Esophagus (tissue), 2 donors: ENCODE measurements around the gene CDRT4. TPM values are rescaled to one million over a fixed set of nuclear protein-coding genes. Genes with fewer than 3 reads are reported as not detected.

Experiments used
- H3K27ac ChIP-seq, 2 donors: one replicate each; pipeline ENCODE4 v1.5.1; 2013; ENCODE audit warnings: low read depth in 2 of 2, mild to moderate bottlenecking in 2 of 2, inconsistent platforms in 1 of 2, low read length in 1 of 2, moderate library complexity in 1 of 2
- H3K27me3 ChIP-seq, 2 donors: one replicate each; pipeline ENCODE4 v1.6.1; 2013; ENCODE audit warnings: low read length in 2 of 2, control low read depth in 1 of 2, mild to moderate bottlenecking in 1 of 2; ENCODE audit not compliant: insufficient read depth in 2 of 2, control insufficient read depth in 1 of 2
- H3K36me3 ChIP-seq, 2 donors: one replicate each; pipeline ENCODE4 v1.6.1; 2013; ENCODE audit warnings: low read length in 1 of 2; ENCODE audit not compliant: control insufficient read depth in 2 of 2, insufficient read depth in 2 of 2
- H3K4me1 ChIP-seq, 2 donors: one replicate each; pipeline ENCODE4 v1.6.1; 2013; ENCODE audit warnings: low read length in 1 of 2; ENCODE audit not compliant: control insufficient read depth in 2 of 2, insufficient read depth in 2 of 2
- H3K4me3 ChIP-seq, 2 donors: one replicate each; pipeline ENCODE4 v1.5.1; 2013; ENCODE audit warnings: low read length in 2 of 2, mild to moderate bottlenecking in 2 of 2, low read depth in 1 of 2, moderate library complexity in 1 of 2
- H3K9me3 ChIP-seq, 2 donors: one replicate each; pipeline ENCODE4 v1.6.1; 2013; ENCODE audit warnings: mild to moderate bottlenecking in 2 of 2, low read depth in 1 of 2, low read length in 1 of 2, moderate library complexity in 1 of 2; ENCODE audit not compliant: control insufficient read depth in 2 of 2, insufficient read depth in 1 of 2
- WGBS, 2 donors: extraction: QIAGEN DNeasy Blood & Tissue Kit; methylation state at CpG; one replicate each; pipeline ENCODE4 v1.1.7; 2013; 5-methylcytosine and 5-hydroxymethylcytosine counted together
- polyA plus RNA-seq, 2 donors: library from polyadenylated mRNA; stranded (reverse); fragments of 200-250 nt; gene quantifications; one replicate each; pipeline ENCODE4 v1.2.3, GENCODE V29; 2013
- donor health status: healthy with polysubstance abuse.
- donor health status: Bipolar disorder and iron deficiency.

CDRT4 gene
- 10 to 100 TPM in 1 of 2 donors, 1 to 10 TPM in 1; 2.8 to 11.3 TPM for polyA plus RNA-seq

DNA sequence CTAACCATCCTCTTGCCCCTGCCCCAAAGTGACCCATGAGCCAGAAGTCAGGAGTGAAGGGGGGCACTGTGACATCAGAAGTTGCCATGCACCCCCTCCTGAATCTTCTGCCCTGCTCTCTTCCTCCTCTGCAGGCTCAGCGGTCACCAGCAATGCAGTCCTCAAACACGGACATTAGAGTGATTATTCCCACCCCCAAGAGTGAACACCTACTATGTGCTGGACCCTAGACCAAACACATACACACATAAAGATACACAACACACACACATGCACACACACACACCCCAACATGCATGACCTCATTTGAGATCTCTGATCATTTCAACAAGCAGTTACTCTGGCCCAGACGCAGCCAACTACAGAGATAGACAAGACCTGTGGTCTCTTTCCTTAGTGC is at the start of gene CDRT4:
TSS of gene CDRT4 (minus strand) at position 30 of the 400 bp plus-strand sequence. CDS start 27,383 bp downstream, outside the sequence.
- Histone ChIP-seq H3K27ac (no peak within 1 kb of the TSS), H3K9me3 (no peaks in the 10 kb centered on the region), H3K4me3 (no peak within 1 kb of the TSS), H3K27me3 (no peaks in the 10 kb centered on the region), H3K36me3 (no peaks in the 10 kb centered on the region), H3K4me1 (peaks cover 0 to 10% of the 10 kb centered on the region in 2 donors)
- 90 to 91% methylated on average over 3 of the region's 3 CpGs for whole genome bisulfite sequencing, 2 donors

DNA sequence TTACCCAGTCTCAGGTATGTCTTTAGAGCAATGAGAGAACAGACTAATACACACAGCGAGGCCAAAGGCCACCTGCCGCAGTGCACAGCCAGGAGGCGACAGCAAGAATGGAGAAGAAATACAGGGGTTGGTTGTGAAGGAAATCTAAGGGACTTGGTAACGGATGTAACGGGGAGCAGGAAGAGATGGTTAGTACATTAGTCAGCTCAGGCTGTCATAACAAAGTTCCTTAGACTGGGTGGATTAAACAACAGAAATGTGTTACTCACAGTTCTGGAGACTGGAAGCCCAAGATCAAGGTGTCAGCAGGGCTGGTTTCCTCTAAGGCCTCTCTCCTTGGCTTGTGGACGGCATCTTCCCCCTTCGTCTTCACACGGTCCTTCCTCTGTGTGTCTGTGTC is 48.7 kb upstream of the CDRT4 start:
- Histone ChIP-seq H3K9me3 (no peaks in the 10 kb centered on the region), H3K4me3 (no peak overlapping the region), H3K27ac (no peak overlapping the region), H3K36me3 (peaks cover 2 to 3% of the 10 kb centered on the region in 2 donors), H3K4me1 (no peaks in the 10 kb centered on the region), H3K27me3 (no peaks in the 10 kb centered on the region)
- 90 to 91% methylated on average over 8 of the region's 8 CpGs for WGBS, 2 donors

DNA sequence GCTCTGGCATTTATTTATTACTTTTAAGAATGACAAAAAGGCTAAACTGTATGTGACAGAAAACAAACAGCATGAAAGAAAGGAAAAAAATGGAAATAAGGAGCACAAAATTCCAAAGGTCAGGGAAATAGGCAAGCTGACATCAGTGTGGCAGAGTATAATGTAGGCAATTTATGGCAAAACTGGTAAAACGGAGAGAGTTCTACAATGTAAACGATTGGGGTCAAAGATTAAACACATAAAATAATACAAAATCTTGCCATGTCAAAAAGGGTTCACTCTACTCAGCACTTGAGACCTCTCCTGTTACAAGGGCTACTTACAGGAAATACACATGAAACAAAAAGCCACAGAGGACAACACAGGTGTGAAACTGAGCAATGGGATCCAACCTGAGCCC is 47.0 kb upstream of the CDRT4 start:
- 52 to 67% methylated on average over 2 of the region's 2 CpGs for WGBS, 2 donors
- Histone ChIP-seq H3K9me3 (no peaks in the 10 kb centered on the region), H3K27ac (no peak overlapping the region), H3K4me3 (no peak overlapping the region), H3K4me1 (no peaks in the 10 kb centered on the region), H3K27me3 (no peaks in the 10 kb centered on the region), H3K36me3 (peaks cover 2 to 3% of the 10 kb centered on the region in 2 donors)

DNA sequence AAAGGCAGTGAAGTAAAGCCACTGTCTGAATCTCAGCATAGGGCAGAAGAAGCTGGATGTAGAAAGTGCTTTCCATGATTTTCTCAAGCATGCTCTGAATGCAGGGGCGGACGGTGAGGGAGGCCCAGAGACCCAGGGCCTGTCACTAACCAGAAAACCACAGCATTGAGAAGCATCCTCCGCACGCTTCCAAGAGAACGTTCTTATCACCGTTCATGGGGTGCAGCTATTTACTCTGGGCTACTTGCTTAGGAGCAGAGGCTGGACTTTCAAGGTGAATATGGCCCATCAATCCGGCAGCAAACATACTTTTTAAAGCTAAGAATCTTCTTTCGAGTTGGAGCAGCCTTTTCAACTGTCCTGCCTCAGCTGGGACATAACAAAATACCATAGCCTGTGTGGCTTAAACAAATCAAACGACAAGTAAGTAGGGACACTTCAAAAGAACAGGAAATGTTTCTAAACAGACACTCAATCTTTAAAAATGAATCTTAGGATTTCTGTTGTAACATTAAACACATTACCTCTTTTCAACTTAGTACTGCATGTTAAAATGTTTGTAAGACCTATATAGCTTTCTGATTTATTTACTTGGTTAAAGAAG is 46.5 kb upstream of the CDRT4 start:
- Histone ChIP-seq H3K36me3 (peaks cover 2 to 3% of the 10 kb centered on the region in 2 donors), H3K27me3 (no peaks in the 10 kb centered on the region), H3K4me3 (no peak overlapping the region)

DNA sequence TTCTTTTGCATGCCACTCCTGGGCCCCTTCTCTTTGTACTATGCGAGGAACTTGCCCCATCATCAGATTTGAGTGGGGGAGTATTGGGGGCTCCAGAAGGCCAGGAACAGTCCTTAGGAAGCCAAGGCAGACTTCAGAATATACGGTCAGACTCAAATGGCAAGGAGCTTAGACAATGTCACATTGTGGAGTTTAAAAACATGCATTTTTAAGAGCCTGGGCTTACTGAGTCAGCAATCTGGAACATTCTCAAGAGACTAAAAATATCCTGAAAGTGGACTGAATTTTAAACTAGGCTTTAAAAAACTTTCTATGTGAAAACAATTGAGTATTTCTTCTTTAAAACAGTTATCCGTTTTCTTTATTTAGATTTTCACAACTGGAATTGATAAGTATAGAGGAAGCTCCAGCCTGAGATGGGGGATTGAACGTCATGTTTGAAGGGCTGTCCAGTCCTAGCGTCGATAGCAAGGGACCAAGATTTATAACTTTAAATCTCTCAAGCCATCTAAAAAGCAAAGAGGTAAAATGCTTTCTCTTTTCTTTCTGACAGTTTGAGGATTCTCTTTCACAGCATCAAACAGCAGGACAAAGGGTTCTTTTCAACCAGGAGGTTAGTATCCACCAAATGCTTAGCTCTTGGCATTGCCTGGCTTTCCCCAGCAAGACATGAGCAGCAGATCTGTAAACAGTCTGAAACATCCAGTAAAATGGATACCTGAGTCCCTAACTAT is 45.8 kb upstream of the CDRT4 start:
- H3K36me3 ChIP-seq: peaks cover 2 to 3% of the 10 kb centered on the region in 2 donors
- WGBS, 2 donors: 65 to 71% methylated on average over 6 of the region's 6 CpGs
- H3K9me3 ChIP-seq: no peaks in the 10 kb centered on the region
- no peak overlapping the region for H3K27ac ChIP-seq
- no peak overlapping the region for H3K4me3 ChIP-seq
- no peaks in the 10 kb centered on the region for H3K4me1 ChIP-seq
- no peaks in the 10 kb centered on the region for H3K27me3 ChIP-seq

More for the DNA sequence above, 46.5 kb upstream of the CDRT4 start:
- no peaks in the 10 kb centered on the region for H3K9me3 ChIP-seq
- peak overlapping the region in 1 of 2 donors; percentile 47 for H3K27ac ChIP-seq
- H3K4me1 ChIP-seq: no peaks in the 10 kb centered on the region
- WGBS, 2 donors: 66 to 75% methylated on average over 9 of the region's 9 CpGs

DNA sequence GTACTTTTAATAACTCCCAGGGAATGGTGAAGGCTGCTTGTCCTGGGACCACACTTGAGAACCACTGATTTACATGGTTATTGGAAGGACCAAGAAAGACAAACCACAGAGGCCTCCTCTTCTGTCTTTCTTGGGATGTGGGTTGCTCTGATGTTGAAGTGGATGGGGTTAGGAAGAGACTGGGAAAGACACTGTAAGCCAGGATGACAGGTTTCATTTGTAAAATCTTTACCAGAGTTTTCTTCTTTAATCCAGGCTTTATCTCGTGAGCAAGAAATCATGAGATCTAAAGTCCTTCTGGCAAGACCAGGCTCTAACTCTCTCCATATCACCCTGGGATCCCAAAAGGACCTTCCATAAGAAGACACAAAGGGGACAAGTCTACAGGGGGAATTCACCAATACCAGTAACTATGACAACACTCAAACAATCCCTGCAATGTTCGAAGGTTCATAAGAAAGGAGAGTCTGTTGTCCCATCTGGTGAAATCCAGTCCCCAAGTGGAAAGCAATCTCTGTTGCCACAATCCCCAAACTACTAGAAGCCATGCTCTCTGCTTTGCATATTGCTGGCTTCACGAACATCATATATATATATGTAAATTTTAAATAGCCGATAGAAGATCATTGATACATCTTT is 44.8 kb upstream of the CDRT4 start:
- Histone ChIP-seq H3K27ac (no peak overlapping the region), H3K27me3 (no peaks in the 10 kb centered on the region), H3K9me3 (no peaks in the 10 kb centered on the region), H3K4me1 (no peaks in the 10 kb centered on the region), H3K4me3 (no peak overlapping the region), H3K36me3 (peaks cover 2 to 3% of the 10 kb centered on the region in 2 donors)
- WGBS, 2 donors: 91 to 93% methylated on average over 4 of the region's 4 CpGs

DNA sequence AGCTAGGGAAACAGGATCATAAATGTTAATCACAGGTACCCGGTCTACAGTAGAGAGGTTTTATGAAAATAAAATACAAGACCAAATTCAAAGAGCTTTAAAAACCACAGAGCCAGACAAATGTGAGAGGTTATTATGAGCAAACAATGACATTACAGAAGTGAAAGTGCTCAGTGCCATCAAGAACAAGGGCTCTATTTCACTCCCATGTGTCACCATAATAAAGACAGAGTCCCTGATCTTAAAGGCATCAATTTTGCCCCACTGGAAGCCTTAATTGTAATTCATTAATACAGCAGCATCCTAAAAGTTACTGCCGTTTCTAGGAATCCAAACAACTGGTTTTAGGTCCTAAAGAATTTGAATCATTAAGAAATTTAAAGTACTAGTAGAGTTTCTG is 43.7 kb upstream of the CDRT4 start:
- Histone ChIP-seq H3K27ac (no peak overlapping the region), H3K9me3 (no peaks in the 10 kb centered on the region), H3K4me1 (no peaks in the 10 kb centered on the region), H3K27me3 (no peaks in the 10 kb centered on the region), H3K4me3 (no peak overlapping the region), H3K36me3 (peaks cover 2% of the 10 kb centered on the region in 2 donors)
- WGBS, 2 donors: 68 to 77% methylated on average over 2 of the region's 2 CpGs

DNA sequence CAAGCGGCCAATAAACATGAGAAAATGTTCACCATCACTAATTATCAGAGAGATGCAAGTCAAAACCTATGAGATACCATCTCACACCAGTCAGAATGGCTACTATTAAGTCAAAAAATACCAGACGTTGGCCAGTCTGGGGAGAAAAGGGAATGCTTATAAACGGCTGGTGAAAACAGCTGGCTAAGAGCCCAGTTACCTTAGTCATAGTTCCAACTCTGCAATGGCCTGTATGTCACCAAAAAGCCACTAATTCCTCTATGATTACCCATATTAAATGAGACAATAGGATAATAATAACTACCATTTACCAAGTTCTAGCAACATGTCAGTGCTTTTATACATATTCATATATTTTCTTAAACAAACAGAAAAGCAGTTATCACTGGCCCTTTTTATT is 42.9 kb upstream of the CDRT4 start:
- Histone ChIP-seq H3K4me3 (no peak overlapping the region), H3K4me1 (no peaks in the 10 kb centered on the region), H3K27ac (no peak overlapping the region), H3K36me3 (no peaks in the 10 kb centered on the region), H3K9me3 (no peaks in the 10 kb centered on the region), H3K27me3 (no peaks in the 10 kb centered on the region)
- WGBS, 2 donors: 53 to 54% methylated on average over 3 of the region's 3 CpGs

DNA sequence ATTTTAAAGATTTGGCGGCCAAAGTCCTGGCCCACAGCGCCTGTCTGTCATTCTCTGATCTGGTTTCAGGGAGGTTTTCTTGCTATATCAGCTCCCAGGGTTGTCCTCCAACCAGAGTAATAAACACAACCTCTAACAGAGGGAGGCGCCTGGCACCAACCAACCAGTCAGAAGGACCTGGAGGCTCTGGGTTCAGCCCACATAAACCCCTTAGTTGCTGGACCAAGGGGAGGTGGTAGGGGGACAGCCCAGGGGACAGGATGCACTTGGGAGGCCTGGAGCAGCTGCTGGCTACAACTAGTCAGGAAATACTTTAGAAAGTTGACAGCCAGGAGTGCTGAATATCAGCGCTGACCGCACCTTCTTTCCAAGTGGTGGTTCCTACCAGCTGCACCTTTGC is 41.7 kb upstream of the CDRT4 start:
- Histone ChIP-seq H3K36me3 (no peaks in the 10 kb centered on the region), H3K9me3 (no peaks in the 10 kb centered on the region), H3K27ac (no peak overlapping the region), H3K4me3 (no peak overlapping the region), H3K27me3 (no peaks in the 10 kb centered on the region), H3K4me1 (no peaks in the 10 kb centered on the region)
- WGBS, 2 donors: 94% methylated on average over 5 of the region's 5 CpGs
